OCI-LY3 (cell line): ENCODE results near the gene FOXI1.

Experiments
- CTCF ChIP-seq: fragments of 200-600, 300-600 bp; sonication (generic); IDR thresholded peaks from 2 replicates; pipeline ENCODE4 v1.5.1; 2014; ENCODE audit warnings: antibody characterized with exemption, low read length, low read depth
- EZH2phosphoT487 ChIP-seq: fragments of 200-600 bp; shearing (Covaris generic); IDR thresholded peaks from 2 replicates; pipeline ENCODE4 v1.6.1; 2018; ENCODE audit warnings: antibody characterized with exemption, mixed run types, low read depth

- no peak for TF ChIP-seq CTCF
- no peak for TF ChIP-seq EZH2phosphoT487
Observed at GRCh38 chr5:170076739-170077138, 29.0 kb upstream of the FOXI1 start.
